CD4-positive, alpha-beta T cell treated with Interleukin-10 for 1 hour (primary cell): ENCODE data around the gene HPRT1.
"Not testable (repeated sequence)": the region's sequence is repeated elsewhere in the genome, so short reads cannot be mapped to it uniquely, and the experiment has no call there.

Source experiments
- DNase-seq: peaks from one replicate; pipeline ENCODE4 v3.0.0-alpha.2; 2020

Gene HPRT1

DNA sequence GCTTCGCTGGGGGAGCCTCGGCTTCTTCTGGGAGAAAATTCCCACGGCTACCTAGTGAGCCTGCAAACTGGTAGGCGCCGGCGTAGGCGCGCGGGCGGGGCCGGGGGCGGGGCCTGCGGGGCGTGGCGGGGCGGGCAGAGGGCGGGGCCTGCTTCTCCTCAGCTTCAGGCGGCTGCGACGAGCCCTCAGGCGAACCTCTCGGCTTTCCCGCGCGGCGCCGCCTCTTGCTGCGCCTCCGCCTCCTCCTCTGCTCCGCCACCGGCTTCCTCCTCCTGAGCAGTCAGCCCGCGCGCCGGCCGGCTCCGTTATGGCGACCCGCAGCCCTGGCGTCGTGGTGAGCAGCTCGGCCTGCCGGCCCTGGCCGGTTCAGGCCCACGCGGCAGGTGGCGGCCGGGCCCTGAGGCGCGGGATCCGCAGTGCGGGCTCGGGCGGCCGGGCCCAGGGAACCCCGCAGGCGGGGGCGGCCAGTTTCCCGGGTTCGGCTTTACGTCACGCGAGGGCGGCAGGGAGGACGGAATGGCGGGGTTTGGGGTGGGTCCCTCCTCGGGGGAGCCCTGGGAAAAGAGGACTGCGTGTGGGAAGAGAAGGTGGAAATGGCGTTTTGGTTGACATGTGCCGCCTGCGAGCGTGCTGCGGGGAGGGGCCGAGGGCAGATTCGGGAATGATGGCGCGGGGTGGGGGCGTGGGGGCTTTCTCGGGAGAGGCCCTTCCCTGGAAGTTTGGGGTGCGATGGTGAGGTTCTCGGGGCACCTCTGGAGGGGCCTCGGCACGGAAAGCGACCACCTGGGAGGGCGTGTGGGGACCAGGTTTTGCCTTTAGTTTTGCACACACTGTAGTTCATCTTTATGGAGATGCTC lies at the start of gene HPRT1:
Gene HPRT1, plus strand, starts transcription at position 161 of the 857 bp plus-strand sequence. Its CDS starts 147 bp downstream, at position 308.
- DNase-seq, result peak; percentile 83

GRCh38 chrX:134416087-134416486 lies 43.9 kb upstream of the HPRT1 start:
- DNase-seq, result no peak

- no peak for DNase-seq
Measured at GRCh38 chrX:134418317-134419113, 41.5 kb upstream of the HPRT1 start.

GRCh38 chrX:134419784-134420183 lies 40.2 kb upstream of the HPRT1 start:
- DNase-seq, result no peak

DNA sequence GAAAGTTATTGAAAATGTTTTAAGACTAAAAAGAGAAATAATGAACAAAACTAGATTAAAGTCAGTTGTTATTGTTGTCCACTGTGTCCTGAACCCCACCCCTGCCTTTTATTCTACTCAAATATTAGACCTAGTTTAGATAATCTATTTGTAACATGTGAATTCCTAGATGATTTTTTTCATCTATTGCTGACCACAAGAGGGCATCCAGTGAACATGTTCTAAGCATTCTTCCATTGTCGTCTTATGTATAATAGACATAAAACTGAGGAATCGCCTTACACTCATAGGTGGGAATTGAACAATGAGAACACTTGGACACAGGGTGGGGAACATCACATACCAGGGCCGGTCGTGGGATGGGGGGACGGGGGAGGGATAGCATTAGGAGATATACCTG lies 36.4 kb upstream of the HPRT1 start:
- no peak for DNase-seq

GRCh38 chrX:134426281-134426680 lies 33.7 kb upstream of the HPRT1 start:
- no peak for DNase-seq

- no peak for DNase-seq
Measured at GRCh38 chrX:134431894-134432293, 28.1 kb upstream of the HPRT1 start.

DNA sequence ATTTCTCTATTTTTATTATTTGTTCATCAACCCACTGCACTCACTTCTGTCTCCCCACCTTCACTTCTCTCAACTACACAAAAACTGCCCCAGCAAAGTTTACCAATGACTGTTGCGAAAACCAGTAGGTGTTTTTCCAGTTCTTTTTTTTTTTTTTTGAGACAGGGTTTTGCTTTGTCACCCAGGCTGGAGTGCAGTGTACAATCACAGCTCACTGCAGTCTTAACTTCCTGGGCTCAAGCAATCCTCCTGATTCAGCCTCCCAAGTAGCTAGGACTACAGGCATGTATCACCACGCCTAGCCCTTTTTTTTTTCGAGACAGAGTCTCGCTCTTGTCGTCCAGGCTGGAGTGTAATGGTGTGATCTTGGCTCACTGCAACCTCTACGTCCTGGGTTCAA lies 24.1 kb upstream of the HPRT1 start:
- DNase-seq, result no peak

- no peak for DNase-seq
Measured at GRCh38 chrX:134443020-134443419, 16.9 kb upstream of the HPRT1 start.

- DNase-seq, result no peak
Measured at GRCh38 chrX:134443461-134443860, 16.5 kb upstream of the HPRT1 start.

GRCh38 chrX:134444681-134445080 lies 15.3 kb upstream of the HPRT1 start:
- no peak for DNase-seq

GRCh38 chrX:134452596-134452995 lies 7.4 kb upstream of the HPRT1 start:
- DNase-seq, result no peak

- DNase-seq, result no peak
Measured at GRCh38 chrX:134453631-134454030, 6.3 kb upstream of the HPRT1 start.

GRCh38 chrX:134454506-134454905 lies 5.5 kb upstream of the HPRT1 start:
- DNase-seq, result no peak

GRCh38 chrX:134457708-134458107 lies 2.3 kb upstream of the HPRT1 start:
- no peak for DNase-seq

GRCh38 chrX:134459683-134460004 lies 321 bp upstream of the HPRT1 start:
- DNase-seq, result no peak

DNA sequence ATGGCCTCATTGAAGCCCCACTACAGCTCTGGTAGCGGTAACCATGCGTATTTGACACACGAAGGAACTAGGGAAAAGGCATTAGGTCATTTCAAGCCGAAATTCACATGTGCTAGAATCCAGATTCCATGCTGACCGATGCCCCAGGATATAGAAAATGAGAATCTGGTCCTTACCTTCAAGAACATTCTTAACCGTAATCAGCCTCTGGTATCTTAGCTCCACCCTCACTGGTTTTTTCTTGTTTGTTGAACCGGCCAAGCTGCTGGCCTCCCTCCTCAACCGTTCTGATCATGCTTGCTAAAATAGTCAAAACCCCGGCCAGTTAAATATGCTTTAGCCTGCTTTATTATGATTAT lies 876 bp downstream of the HPRT1 start:
- peak; percentile 3 for DNase-seq

DNA sequence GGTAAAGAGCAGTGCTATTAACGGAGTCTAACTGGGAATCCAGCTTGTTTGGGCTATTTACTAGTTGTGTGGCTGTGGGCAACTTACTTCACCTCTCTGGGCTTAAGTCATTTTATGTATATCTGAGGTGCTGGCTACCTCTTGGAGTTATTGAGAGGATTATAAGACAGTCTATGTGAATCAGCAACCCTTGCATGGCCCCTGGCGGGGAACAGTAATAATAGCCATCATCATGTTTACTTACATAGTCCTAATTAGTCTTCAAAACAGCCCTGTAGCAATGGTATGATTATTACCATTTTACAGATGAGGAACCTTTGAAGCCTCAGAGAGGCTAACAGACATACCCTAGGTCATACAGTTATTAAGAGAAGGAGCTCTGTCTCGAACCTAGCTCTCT lies 1.5 kb downstream of the HPRT1 start:
- no peak for DNase-seq

DNA sequence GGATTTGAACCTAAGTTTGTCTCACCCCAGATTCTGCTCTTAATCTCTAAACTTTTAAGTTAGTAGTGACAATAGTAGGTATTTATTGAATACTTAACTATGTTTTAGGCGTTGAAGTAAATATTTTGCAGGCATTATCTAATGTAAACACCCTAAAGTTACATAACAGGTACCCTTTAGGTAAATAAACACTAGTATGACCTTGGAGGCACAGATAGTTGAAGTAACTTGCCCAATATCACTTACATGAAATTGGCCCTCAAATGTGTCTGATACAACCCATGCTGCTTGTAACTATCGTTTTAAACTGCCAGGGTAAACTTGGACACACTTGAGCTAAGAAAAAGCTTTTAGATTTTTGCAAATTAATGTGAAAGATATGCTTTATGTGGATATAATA lies 3.0 kb downstream of the HPRT1 start:
- DNase-seq, result no peak

- not testable (repeated sequence) for DNase-seq
Measured at GRCh38 chrX:134464453-134464852, 4.5 kb downstream of the HPRT1 start.

DNA sequence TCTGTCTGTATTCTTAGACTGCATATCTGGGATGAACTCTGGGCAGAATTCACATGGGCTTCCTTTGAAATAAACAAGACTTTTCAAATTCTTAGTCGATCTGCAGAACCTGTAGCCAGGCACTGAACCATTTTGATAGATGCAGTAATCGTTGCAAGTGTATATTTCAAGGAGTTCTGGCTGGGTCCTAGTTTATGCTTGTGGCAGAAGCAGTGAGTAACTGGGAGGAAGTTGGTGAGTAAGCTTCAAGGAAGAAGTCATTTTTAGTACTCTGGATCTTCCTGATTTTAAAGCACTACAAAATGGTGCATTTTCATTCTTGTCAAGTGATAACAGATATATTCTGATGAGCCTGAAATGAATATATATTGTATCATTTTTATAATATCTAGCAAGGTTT lies 9.5 kb downstream of the HPRT1 start:
- DNase-seq, result no peak

DNA sequence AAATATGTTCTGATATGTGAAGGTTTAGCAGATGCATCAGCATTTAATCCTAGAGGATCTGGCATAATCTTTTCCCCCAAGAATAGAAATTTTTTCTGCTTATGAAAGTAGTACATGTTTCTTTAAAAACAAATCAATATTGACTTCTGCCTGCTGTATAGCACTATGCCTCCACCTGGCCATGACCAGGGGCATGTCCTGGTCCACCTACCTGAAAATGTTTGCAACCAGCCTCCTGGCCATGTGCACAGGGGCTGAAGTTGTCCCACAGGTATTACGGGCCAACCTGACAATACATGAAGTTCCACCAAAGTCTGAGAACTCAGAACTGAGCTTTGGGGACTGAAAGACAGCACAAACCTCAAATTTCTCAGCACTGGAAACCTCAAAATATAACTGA lies 10.0 kb downstream of the HPRT1 start:
- DNase-seq, result no peak

DNA sequence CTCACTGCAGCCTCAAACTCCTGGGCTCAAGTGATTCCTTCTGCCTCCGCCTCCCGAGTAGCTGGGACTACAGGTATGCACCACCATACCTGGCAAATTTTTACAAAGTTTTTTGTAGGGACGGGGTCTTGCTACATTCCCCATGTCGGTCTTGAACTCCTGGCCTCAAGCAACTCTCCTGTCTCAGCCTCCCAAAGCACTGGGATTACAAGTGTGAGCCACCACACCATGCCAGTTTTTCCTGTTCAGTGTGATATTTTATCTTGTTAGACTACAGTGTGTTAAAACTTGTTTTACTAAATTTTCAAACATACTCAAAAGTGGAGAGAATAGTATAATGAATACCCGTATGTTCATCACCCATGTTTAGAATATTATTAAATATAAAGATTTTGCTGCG lies 12.1 kb downstream of the HPRT1 start:
- DNase-seq, result no peak

DNA sequence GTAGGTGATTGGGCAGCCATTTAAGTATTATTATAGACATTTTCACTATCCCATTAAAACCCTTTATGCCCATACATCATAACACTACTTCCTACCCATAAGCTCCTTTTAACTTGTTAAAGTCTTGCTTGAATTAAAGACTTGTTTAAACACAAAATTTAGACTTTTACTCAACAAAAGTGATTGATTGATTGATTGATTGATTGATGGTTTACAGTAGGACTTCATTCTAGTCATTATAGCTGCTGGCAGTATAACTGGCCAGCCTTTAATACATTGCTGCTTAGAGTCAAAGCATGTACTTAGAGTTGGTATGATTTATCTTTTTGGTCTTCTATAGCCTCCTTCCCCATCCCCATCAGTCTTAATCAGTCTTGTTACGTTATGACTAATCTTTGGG lies 16.3 kb downstream of the HPRT1 start:
- no peak for DNase-seq
